PC-9 (cell line): ENCODE data around the gene PRR33.

Source experiments
- CTCF ChIP-seq: fragments of 200-600 bp; sonication (generic); conservative IDR thresholded peaks from 2 replicates; pipeline ENCODE4 v1.6.1; 2017; ENCODE audit warnings: mixed run types, antibody characterized with exemption, mild to moderate bottlenecking, moderate library complexity
- EZH2 ChIP-seq: fragments of 200-600 bp; sonication (generic); IDR thresholded peaks from 2 replicates; pipeline ENCODE4 v1.8.0; 2017; ENCODE audit warnings: antibody characterized with exemption, low read depth

GRCh38 chr11:1924181-1924580 lies 32.5 kb upstream of the PRR33 start:
- TF ChIP-seq EZH2, result no peak
- no peak for TF ChIP-seq CTCF
